HG03139 (cell line): ENCODE data around the gene UCKL1.
"Not testable (repeated sequence)": the region's sequence is repeated elsewhere in the genome, so short reads cannot be mapped to it uniquely, and the experiment has no call there.

Source experiments
- ATAC-seq: cut with Tn5 transposase; IDR thresholded peaks from one replicate; pipeline ENCODE4 v1.9.1; 2021; ENCODE audit not compliant: unreplicated experiment

Gene UCKL1

DNA sequence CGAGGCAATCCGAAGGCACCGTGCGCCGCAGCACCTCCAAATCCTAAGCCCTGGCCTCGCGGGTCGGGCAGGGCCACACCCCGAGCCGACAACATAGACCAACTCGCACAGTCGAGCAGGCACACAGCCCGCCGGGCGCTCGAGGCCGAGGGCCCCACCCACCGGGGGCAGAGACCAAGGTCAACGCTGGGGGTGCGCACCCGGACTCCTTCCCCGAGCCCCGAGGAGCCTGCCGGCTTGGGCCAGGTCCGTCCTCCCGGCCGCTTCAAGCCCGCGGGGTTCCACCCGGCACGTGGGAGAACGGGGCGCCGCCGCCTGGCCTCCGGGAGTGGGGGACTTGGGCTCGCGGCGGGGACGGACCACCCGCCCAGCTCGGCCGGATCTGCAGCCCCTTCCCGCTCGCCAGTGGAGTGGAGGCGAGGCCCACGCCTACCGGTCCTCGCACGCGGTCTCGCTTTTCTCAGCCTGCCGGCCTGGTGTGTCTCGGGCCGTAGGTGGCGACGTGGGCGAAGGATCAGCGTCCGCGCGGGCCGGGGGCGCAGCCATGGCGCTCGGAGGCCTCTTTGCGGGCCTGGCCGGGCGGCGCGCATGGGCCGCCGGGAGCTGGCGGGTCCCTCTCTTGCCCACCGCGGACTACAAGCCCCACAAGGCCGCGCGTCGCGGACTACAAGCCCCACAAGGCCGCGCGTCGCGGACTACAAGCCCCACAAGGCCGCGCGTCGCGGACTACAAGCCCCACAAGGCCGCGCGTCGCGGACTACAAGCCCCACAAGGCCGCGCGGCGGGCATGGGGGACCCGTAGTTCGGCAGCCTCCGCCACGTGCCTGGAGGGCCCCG lies at the start of gene UCKL1:
TSS of gene UCKL1 (minus strand) at position 590 of the 837 bp plus-strand sequence. CDS start at position 546, 44 bp downstream.
- ATAC-seq: peak; percentile 67

GRCh38 chr20:64005394-64005793 lies 49.2 kb upstream of the UCKL1 start:
- no peak for ATAC-seq

DNA sequence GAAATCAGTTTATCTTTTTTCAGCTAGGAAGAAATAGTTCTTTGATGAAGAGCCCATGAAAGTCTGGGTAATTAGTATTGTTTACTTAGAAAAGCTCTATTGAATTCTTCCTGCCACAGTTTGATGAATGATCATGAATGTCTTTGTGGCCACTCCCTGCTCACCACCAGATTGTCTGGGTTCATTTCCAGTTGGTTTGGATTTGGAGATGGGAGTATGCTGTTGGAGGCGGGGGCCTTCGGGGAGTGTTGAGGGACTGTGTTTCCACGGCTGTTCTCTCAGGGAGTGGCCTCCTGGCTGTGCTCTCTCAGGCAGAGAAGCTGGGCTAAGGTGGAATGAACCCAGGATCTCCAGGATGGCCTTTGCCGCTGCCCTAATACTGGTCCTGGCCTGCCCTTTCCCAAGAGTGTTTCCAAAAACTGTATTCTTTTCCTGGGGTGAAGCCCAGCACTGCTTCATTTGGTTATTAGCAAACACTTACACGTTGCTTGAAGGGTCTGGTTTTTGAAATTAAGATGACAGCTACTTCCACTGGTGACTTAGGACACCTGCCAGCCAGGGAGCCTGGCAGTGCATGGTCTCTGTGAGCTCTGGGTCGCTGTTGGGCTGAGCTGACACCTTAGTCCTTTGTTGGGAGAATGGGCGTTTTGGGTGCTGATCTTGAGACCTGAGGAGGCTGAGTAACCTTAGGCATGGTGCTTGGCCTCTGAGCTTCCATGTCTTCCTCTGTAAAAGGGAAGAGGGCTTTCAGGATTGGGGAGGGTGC lies 47.9 kb upstream of the UCKL1 start:
- no peak for ATAC-seq

- ATAC-seq: no peak
Observed at GRCh38 chr20:64001607-64002011, 45.4 kb upstream of the UCKL1 start.

GRCh38 chr20:64000906-64001305 lies 44.7 kb upstream of the UCKL1 start:
- ATAC-seq: no peak

- ATAC-seq: no peak
Observed at GRCh38 chr20:63982937-63983336, 26.7 kb upstream of the UCKL1 start.

DNA sequence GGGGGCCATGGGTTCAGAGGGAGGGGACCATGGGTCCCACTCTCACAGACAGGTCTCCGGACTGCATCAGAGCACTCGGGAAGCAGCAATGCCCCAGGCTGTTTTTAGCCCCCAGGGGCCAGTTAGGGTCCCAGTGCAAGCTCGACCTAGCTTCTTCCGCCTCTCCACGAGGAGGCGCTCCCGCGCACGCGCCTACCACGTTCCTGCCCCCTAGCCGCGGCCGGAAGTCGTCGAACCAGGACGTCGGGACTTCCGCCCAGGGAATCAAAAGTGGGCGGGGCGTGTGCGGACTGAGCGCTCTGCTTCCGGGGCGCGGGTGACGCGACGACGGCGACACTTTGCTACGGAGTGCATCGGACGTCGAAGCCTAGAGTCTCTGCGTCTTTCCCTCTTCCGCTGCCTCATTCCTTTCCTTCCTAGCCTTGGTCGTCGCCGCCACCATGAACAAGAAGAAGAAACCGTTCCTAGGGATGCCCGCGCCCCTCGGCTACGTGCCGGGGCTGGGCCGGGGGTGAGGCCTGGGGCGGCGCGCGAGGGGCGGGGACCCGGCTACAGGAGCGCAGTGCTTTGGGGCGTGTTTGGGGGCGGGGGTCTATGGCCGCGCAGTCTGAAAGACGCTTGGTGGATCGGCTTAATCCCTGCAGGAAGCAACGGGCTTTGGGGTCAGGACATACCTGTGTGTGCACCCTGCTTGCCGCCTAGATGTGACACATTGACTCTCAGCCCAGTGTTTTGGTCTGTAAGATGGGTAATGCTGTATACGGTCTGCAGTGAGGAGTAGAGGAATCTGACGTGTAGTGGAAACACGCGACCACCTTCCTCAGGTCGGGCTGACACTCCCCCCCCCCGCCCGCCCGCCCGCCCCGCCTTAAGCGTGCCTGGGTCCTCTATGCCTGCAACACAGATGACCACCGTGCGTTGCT lies 24.9 kb upstream of the UCKL1 start, which contains the start of gene PRPF6:
TSS of gene PRPF6 (plus strand) at position 327 of the 923 bp plus-strand sequence. CDS start at position 441, 114 bp downstream.
- peak; percentile 42 for ATAC-seq

DNA sequence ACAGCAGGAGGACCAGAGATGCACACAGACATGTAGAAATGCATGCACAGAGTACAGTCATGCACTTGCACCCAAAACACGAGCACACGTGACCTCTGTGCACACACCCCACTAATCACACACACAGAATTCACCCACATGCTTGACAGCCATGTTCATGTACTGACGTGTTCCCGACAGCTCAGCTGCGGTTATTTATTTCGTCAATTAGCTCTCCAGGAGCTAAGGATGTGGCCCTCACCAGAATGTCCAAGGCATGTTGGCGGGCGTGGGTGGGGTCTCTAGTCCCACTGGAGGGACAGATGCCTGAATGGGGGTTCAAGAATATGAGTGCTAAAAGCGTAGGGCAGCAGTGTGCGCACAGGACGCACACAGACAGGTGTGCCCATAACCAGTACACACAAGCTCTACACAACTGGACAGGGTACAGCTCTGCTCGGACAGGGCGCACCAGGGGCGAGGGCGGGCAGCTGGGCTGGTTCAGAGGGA lies 24.1 kb upstream of the UCKL1 start:
- peak; percentile 5 for ATAC-seq

DNA sequence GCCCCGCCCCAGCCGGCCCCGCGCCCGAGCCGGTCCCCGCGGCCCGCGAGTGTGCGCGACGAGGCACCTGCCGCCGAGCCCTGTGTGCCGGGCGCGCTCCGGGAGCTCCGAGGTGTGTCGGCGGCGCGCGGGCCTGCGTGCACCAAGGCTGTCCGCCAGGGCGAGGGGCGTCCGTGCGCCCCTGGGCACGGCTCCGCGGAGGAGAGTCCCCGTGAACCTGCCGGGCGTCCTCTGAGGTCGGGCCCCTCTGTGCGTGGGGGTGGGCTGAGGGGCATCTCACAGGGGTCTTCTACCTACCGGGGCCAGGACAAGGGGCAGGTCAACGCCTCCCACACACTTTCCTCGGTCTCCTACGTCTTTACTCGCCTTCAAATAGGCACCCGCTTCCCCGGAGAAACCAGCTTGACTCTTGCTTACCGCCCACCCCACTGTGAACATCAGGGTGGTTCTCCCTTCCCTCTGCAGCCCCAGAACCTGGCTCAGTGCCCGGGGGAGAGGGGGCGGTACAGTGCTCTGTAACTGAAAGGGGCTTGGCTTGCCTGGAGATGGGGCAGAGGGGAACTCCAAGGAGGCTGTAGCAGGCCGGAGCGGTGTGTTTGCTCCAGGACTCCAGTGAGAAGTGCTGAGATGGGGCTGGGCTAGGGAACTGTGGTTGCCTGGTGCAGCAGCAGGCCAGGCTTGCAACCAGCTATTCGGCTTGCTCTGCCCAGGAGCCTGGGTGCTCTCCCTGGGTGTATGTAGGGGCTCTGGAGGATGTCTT lies 23.5 kb upstream of the UCKL1 start, which contains the start of gene SAMD10:
TSS of gene SAMD10 (minus strand) at position 86 of the 760 bp plus-strand sequence. CDS start 175 bp downstream, outside the sequence.
- no peak for ATAC-seq

DNA sequence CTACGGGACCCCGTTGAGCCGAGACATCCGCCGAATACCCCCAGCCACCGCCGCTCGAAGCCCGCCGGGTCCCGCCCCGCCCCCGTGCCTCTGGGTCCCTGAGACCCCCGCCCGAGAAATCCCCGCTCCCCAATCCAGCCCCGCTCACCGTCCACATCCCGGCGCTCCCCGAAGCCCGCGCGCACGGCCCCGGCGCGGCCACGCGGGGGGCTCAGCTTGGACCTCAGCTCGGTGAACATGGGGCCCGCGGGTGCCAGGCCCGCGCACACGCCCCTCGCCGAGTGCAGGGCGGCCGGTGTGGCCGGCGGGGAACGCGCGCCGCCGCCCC lies 23.0 kb upstream of the UCKL1 start:
- no peak for ATAC-seq

DNA sequence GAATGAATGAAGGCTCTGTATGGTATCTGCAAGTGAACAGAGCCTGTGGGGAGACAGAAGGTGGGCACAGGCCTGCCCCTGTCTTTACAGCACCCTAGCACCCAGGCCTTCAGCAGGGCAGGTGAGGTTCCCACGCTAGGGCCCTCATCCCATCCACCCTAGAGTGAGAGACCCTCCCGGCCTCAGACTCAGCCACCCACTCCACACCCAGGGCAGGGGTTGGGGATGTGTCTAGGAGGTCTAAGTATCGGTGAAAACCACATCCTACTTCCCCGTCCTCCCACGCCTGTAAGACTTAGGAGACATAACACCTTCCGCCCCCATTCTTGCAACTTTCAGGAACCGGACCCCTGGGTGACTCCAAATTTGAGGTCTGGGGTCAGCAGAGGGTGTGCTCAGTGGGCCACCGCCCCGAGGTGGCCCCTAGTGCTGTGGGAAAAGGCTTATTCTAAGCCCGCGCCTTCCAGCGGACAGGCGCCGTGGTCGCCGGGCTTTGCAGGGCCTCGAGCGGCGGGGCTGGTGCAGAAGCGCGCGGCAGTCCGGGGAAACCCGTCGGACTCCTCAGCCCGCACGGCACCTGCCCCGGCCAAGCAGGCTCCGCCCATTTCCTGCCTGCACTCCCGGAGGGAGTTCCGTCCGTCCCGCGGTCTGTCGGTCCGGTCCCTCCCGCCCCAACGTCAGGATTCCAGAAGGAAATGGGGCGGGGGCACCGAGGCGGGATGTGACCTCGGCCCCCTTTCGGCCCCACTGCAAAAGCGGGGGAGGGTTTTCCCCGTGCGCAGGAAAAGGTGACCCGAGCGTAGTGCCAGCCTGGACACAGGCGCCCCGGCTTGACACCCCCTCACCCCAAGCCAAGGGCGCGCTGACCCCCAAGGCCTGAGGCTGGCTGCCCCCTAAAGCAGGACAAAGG lies 22.4 kb upstream of the UCKL1 start:
- no peak for ATAC-seq

- no peak for ATAC-seq
Observed at GRCh38 chr20:63977739-63978276, 21.6 kb upstream of the UCKL1 start.

GRCh38 chr20:63976980-63977738 lies 20.9 kb upstream of the UCKL1 start:
- ATAC-seq: no peak

DNA sequence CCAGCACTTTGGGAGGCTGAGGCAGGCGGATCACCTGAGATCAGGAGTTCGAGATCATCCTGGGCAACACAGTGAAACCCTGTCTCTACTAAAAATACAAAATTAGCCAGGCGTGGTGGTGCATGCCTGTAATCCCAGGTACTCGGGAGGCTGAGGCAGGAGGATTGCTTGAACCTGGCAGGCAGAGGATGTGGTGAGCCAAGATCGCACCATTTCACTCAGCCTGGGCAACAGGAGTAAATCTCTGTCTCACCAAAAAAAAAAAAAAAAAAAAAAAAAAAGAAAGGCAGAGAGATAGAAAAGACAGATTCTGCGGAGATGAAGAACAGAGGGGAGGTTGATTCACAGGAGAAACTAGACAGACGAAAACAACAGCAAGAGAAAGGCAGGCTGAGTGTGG lies 20.3 kb upstream of the UCKL1 start:
- ATAC-seq: not testable (repeated sequence)

DNA sequence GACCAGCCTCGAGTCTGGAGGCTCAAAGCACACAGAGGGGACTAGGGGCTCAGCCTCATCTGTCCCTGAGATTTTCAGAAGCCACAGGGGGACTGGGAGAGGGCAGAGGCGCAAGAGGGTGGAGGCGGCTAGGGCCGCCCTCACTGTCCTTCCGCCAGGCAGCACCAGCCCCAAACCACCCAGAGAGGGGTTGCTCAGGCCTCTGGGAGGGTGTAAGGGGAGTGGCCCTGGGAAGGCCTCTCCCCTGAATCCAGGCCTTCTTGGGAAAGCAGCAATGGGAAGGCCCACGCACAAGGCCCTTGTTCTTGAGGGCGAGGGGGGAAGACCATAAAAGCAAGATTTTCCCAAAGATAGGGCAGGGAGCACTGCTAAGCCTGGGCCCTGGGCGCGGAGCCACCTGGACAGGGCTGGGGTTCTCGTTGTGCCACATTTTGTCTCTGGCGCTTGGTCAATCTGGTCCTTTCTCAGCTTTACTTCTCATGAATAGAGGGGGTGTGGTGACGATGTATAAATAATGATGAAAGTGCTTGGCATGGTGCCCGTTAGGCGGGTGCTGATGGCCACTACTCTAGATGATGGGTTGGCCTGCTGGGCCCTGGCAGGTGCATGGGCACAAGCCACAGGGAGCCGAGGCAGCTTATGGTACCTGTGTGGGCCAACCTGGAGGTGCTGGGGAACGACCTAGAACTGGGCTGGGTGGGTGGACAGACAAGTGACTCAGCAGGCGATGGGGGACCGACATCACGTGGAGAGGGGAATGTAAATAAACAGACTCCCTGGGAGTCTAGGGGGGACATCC lies 18.4 kb upstream of the UCKL1 start:
- no peak for ATAC-seq

DNA sequence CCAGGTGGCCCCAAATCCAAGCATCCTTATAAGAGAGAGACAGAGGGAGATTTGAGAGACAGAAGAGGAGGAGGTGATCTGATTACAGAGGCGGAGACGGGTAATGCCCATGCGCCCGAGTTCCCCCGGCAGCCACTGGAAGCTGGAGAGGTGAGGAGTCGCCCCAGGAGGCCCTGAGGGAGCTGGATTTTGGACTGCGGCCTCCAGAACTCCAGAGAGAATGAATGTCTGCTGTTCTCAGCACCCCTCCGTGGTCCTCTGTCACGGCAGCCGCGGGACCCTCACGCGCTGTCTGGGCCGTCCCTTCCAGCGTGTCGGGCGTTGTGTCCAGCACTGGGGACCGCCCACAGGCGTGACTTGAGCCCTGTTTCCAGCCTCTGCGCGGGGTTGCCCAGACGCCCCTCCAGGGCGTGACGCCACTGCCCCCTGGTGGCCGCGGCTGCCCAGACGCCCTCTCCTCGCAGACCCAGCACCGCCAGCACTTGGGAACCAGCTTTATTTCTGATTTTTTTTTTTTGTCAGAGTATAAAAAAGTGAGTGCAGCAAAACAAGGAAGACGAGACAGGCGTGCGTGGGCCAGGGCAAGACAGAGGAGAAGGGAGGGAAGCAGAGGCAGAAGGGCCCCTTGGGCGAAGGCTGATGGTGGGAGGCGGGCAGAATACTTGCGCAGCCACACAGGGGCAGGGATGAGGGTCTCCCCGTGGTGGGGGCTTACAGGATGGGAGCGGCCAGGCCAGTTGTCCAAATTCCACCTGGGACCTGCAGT lies 17.6 kb upstream of the UCKL1 start:
- no peak for ATAC-seq

DNA sequence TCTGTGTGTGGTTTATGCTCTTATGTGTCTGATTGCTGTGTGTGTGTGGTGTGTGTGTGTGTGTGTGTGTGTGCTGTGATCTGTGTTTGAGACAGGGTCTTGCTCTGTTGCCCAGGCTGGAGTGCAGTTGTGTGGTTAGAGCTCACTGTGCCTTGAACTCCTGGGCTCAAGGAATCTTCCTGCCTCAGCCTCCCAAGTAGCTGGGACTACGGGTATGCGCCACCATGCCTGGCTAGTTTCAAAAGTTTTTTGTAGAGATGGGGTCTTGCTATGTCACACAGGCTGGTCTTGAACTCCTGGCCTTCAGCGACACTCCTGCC lies 16.9 kb upstream of the UCKL1 start:
- no peak for ATAC-seq
